IPS-11a (cell line): ENCODE measurements around the gene RBMX.

Experiments
- H3K4me3 ChIP-seq: one replicate; pipeline ENCODE4 v1.5.1; 2013; ENCODE audit warnings: low read depth, low read length, control low read depth

The RBMX gene

GRCh38 chrX:136849395-136849794 is 31.1 kb downstream of the RBMX start:
- no peak overlapping the region for H3K4me3 ChIP-seq

DNA sequence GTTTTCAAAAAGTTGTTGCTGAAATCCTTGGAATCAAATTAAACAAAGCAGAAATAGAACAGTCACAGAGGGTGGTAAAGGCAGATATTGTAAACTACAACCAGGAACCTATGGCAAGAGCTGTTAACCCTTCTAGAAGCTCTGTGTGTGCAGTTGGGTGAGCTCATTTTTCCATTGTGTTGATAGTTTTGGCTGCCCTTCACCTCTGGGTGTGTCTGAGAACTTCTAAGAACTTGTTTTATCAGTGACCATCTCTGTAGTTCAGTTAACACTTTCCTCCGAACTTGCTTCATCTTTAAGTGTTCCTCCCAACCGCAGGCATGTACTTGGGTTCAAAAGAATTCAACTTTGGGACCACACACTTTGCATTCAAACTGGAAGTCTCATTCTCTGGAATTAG is 32.7 kb downstream of the RBMX start:
- no peak overlapping the region for H3K4me3 ChIP-seq

GRCh38 chrX:136839196-136839595 is 41.3 kb downstream of the RBMX start:
- H3K4me3 ChIP-seq: no peak overlapping the region

DNA sequence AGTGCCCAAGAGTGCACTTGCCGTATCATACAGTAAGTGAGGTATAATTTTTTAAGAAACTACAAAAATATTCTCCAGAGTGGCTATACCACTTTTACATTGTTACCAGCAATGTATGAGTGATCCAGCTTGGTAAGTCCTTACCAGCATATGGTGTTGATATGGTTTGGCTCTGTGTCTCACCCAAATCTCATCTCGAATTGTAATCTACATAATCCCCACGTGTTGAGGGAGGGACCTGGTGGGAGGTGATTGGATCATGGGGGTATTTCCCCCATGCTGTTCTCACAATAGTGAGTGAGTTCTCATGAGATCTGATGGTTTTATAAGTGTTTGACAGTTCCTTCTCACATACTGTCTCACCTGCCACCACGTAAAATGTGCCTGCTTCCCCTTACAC is 44.8 kb downstream of the RBMX start:
- no peak overlapping the region for H3K4me3 ChIP-seq

- H3K4me3 ChIP-seq: no peak overlapping the region
Observed at GRCh38 chrX:136829413-136829812, 51.1 kb downstream of the RBMX start.

- no peak overlapping the region for H3K4me3 ChIP-seq
Observed at GRCh38 chrX:136828830-136829229, 51.7 kb downstream of the RBMX start.

GRCh38 chrX:136827026-136827425 is 53.5 kb downstream of the RBMX start:
- no peak overlapping the region for H3K4me3 ChIP-seq

DNA sequence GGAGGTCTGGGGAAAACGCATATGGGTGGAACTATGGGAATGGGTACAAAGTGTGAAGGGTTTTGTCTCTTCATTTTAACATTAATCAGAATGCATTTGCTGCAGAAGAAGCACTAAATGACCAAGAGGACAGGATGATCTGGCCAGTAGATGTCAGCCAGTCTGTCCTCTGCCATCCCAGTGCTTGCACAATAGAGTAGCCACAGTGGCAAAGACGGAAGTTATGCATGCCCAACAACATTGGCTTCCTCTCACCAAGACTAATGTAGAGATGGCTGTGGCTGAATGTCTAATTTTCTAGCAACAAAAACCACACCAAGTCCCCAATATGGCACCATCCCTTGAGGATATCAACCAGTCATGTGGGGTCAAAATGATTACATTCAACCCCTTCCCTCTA is 54.8 kb downstream of the RBMX start:
- no peak overlapping the region for H3K4me3 ChIP-seq
